Measurements from ENCODE around the gene TMEM114.
A peak's percentile ranks its signal among the peaks of the same experiment; 100 is the strongest.

The TMEM114 gene

GRCh38 chr16:8611886-8612600 is 21.7 kb upstream of the TMEM114 start:
- DNase-seq (ENCODE audit: low spot score) = no peak

DNA sequence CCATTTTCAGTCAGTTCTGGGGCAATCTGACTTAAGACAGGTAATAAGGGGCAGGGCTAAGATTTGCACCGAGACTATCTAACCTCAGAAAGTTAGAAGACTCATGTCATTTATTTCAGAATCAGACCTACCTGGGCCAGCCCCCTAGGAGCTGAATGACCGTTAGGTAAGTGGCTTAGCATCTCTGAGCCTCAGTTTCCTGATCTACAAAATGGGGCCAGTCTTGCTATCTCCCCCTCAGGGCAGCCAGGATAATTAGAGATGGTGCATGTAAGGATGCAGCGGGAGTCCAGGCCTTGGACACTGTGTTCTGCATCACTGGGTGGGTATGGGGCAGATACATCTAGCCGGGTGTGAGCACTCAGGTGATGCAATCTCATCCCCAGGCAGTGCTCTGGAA is 20.8 kb upstream of the TMEM114 start:
- no peak for DNase-seq (ENCODE audit: low spot score)

- no peak for DNase-seq (ENCODE audit: low spot score)
Measured at GRCh38 chr16:8607214-8607613, 16.9 kb upstream of the TMEM114 start.

- no peak for DNase-seq (ENCODE audit: low spot score)
Measured at GRCh38 chr16:8605554-8605953, 15.2 kb upstream of the TMEM114 start.

GRCh38 chr16:8600144-8600775 is 9.9 kb upstream of the TMEM114 start:
- no peak for DNase-seq (ENCODE audit: low spot score)

DNA sequence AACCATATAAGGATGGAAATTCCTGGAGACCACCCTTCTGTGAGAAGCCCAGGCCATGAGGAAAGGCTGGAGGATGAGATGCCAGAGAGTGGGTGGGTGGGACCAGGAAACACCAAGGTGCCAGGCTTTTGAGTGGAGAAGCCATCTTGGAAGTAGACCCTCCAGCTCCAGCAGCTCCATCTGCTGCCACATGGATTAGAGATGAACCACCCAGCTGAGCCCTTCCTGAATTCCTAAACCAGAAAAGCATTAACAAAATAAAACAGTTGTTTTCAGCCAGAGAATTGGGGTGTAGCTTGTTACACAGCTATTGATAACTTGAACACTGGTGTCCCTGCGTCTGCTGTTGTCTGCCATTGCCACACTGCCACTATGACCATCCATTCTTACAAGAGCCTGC is 6.3 kb upstream of the TMEM114 start:
- DNase-seq (ENCODE audit: low spot score) = no peak

DNA sequence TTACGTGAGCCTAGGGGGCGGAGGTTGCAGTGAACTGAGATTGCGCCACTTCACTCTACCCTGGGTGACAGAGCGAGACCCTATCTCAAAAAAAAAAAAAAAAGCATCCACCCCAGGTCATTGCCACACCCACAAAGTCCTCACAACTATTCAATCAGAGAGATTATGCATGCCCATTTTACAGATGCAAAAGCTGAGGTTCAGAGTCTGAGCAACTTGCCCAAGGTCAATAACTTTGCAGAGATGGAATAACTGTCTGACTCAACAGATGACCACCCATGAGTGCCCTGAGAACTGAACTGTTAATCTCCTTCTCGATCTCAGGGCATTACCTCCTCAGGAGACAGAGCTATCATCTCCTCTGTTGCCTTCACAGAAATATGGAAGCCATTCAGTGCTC is 5.5 kb upstream of the TMEM114 start:
- no peak for DNase-seq (ENCODE audit: low spot score)

DNA sequence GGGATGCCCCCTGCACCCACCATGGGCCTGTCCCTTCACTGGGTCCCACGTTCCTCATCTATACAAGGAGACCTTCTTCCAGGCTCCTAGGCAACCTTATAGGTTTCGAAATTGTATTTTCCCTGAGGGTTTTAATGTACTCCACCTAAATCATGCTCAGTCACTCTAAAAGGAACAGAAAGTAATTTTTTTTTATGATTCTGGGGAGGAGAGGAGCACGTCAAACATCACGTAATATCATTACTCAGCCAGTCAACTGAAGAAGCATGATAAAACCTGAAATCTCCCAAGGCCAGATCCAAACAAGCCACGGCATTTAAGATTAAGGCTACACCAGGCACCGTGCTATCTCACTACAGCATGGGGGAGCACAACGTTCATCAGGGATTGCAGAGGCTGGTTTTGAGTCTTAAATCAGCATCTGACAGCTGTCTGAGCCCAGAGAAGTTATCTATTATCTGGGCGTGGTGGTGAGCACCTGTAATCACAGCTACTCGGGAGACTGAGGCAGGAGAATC is 3.9 kb upstream of the TMEM114 start:
- no peak for DNase-seq (ENCODE audit: low spot score)

DNA sequence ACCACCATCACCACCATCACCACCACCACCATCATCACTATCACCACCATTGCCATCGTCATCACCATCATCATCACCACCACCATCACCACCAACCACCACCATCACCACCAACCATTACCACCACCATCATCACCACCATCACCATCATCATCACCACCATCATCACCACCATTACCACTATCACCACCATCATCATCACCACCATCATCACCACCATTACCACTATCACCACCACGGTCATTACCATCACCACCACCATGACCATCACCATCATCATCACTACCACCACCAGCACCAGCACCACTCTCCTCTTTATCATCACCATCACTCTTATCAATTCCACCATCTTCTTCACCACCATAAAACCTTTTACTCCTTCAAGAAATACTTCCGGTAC is 1.1 kb upstream of the TMEM114 start:
- no peak for DNase-seq (ENCODE audit: low spot score)

- no peak for DNase-seq (ENCODE audit: low spot score)
Measured at GRCh38 chr16:8590811-8591210, 500 bp upstream of the TMEM114 start.

- DNase-seq (ENCODE audit: low spot score) = no peak
Measured at GRCh38 chr16:8589057-8589899, 1.0 kb downstream of the TMEM114 start.

- DNase-seq (ENCODE audit: low spot score) = no peak
Measured at GRCh38 chr16:8588682-8589056, 1.6 kb downstream of the TMEM114 start.

- DNase-seq (ENCODE audit: low spot score) = no peak
Measured at GRCh38 chr16:8587065-8587464, 3.2 kb downstream of the TMEM114 start.

- DNase-seq (ENCODE audit: low spot score) = no peak
Measured at GRCh38 chr16:8585857-8586256, 4.5 kb downstream of the TMEM114 start.

DNA sequence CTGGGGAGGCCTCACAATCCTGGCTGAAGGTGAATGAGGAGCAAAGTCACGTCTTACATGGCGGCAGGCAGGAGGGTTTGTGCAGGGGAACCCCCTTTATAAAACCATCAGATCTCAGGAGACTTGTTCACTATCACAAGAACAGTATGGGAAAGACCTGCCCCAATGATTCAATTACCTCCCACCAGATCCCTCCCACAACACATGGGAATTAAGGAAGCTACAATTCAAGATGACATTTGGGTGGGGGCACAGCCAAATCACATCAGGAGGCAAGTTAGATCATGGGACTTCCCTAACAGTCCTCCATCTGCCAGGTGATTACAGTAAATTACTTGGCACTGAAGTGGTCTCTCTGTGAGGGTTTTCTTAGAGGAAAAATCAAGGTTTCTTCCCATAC is 5.3 kb downstream of the TMEM114 start:
- no peak for DNase-seq (ENCODE audit: low spot score)

GRCh38 chr16:8583732-8584131 is 6.6 kb downstream of the TMEM114 start:
- no peak for DNase-seq (ENCODE audit: low spot score)

DNA sequence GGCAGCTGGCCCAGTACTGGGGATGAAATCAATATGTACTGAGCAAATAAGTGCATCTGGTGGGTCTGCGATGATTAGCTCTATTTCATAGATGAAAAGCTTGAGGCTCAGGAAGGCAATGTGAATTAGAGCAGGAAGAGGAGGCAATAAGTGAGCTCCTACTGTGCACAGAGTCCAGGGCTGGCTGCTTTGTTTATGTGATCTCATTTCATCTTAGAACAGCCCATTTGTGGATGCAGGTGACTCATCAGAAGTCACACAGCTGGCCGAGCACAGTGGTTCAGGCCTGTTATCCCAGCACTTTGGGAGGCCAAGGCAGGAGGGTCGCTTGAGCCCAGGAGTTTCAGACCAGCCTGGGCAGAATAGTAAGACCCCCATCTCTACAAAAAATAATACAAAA is 7.1 kb downstream of the TMEM114 start:
- no peak for DNase-seq (ENCODE audit: low spot score)

DNA sequence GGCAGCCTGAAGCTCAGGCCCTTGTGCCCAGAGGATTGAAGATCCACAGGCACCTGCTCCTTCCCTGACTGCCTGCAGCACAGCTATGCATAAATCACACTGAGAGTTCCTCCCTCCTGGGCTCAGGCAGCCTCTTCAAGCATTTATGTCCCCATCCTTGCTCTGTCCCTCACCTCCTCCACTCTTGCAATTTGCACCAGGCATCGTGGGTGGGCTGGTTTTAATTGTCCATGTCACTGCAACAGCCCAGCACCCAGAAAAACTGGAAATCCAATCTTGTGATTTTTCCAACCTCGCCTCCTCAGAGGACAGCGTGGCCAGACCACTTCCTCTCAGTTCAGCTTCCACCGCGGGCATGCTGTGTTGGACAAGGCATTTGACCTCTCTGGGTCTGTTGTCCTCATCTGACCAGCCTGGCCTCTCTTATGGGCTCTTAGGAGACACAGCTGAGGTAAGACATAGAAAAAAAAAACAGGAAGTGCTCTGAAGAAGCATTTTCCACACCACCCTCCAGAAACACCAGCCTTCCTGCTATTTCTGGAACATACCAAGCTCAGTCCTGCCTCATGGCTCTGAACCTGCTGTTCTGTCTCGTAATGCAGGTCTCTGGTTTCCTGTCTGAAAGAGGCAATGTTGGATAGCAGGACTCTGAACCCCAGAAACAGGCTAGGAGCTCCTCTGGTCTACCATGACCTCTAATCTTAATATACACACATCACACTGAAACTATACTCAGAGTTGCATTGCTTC is 8.3 kb downstream of the TMEM114 start:
- peak; percentile 21 for DNase-seq (ENCODE audit: low spot score)

DNA sequence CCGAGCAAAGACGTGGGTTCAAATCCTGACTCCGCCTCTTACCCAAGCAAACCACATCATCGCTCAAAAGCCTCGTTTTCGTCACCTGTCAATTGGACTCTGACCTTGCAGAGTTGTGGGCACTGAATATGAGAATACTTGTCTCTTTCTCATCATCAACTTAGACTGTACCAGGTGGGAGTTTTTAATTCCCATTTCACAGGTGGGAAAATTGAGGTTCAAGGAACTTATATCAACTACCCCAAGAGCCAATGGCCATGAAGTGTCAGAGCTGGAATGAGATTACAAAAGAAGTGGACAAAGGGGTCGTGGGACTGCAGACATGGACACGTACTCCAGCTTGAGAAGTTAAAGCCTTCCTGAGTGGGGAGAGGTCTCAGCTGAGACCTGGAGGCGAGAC is 10.8 kb downstream of the TMEM114 start:
- no peak for DNase-seq (ENCODE audit: low spot score)

DNA sequence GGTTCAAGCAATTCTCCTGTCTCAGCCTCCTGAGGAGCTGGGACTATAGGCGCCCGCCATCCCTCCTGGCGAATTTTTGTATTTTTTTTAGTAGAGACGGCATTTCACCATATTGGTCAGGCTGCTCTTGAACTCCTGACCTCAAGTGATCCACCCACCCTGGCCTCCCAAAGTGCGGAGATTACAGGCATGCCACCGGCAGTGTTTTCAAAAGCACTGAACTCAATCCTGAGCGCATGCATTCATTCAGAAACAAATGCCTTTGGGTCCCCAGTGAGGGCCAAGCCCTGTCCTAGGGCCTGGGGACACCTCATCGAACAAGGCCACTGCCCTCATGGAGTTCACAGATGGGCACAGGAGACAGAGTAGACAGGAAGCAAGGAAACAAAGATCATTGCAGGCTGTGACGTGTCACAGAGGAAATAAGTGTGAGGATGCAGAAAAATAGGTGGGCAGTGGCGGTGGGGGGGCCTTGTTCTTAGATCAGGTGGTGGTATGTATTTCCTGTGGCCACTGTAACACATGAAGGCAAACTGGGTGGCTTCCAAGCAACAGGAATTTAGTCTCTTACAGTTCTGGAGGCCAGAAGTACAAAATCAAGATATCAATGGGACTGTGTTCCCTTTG is 12.5 kb downstream of the TMEM114 start:
- no peak for DNase-seq (ENCODE audit: low spot score)

DNA sequence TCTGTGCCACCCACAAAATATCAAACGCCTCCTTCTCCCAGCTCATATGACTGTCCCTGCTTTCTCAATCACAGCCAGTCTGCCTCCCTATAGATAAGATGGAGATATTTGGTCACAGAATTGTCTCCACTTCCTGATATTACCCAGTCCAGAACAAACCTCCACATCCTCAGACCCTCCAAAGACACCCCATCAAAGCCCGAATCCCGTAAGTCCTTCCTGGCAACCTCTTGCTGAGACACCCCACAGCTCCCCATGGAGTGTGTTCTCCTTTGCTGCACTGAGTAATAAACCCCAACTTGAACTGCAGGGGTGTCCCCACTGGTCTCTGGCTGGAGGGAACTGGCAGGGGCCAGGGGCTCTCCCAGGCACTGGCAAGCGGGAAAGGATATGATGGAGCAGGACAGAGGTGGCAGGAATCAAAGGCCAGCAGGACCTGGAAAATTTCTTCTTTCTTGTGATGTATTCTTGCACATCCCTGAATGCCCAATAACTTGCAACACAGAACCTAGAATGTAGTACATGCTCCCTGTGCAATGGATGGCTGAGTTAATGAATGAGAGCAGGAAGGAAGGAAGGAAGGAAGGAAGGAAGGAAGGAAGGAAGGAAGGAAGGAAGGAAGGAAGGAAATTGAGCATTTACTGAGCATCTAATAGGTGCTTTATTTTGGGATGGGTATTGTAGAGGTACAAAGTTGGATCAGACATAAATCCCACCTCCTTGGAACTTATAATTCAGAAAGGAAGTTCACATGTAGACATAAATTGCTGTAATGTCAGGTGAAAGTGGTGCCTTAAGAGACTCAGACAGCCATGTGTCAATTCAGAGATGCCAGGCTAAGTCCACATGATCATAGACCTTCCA is 13.9 kb downstream of the TMEM114 start:
- DNase-seq (ENCODE audit: low spot score) = no peak

All from NAMALWA (cell line).